ENCODE data around the gene INTS13.

GRCh38 chr12:26857465-26858176, 80.2 kb downstream of the INTS13 start:
- TF ChIP-seq RAD21 (IDR thresholded peaks at IDR 0.05 in 1 of 2, conservative IDR thresholded peaks at IDR 0.05 in 1 of 2; ENCODE audit: low read depth in 2 of 2, low read length in 2 of 2) (no peak), EZH2 (IDR thresholded peaks at IDR 0.05; ENCODE audit: low read depth, low read length, severe bottlenecking) (no peak), POLR2A (IDR thresholded peaks at IDR 0.05; ENCODE audit: control extremely low read depth in 1 of 2, low read depth in 2 of 2, low read length in 2 of 2) (no peak), JUND (IDR thresholded peaks at IDR 0.05; ENCODE audit: low read length) (no peak), EP300 (IDR thresholded peaks at IDR 0.05; ENCODE audit: borderline replicate concordance in 1 of 2, low read depth in 2 of 2, low read length in 2 of 2) (no peak), BRCA1 (IDR thresholded peaks at IDR 0.05; ENCODE audit: low read depth, low read length) (no peak), CTCF (IDR thresholded peaks at IDR 0.05; ENCODE audit: control extremely low read depth in 1 of 3, insufficient read depth in 1 of 3, low read depth in 1 of 3, low read length in 3 of 3) (no peak), RXRA (IDR thresholded peaks at IDR 0.05; ENCODE audit: insufficient read depth, low read depth, low read length) (no peak), KDM5A (IDR thresholded peaks at IDR 0.05; ENCODE audit: low read length) (no peak), SIN3A (conservative IDR thresholded peaks at IDR 0.05 in 1 of 2, IDR thresholded peaks at IDR 0.05 in 1 of 2; ENCODE audit: low read depth in 1 of 2, low read length in 2 of 2) (no peak), SP1 (IDR thresholded peaks at IDR 0.05; ENCODE audit: low read depth, low read length) (no peak), ATF3 (IDR thresholded peaks at IDR 0.05; ENCODE audit: insufficient read depth, low read depth, low read length) (no peak)
